Esophagus (tissue), 2 donors: ENCODE measurements around the gene EEF1AKMT4. TPM values are rescaled to one million over a fixed set of nuclear protein-coding genes. Genes with fewer than 3 reads are reported as not detected.

Experiments
- H3K27ac ChIP-seq, 2 donors: one replicate each; pipeline ENCODE4 v1.5.1; 2013; ENCODE audit warnings: low read depth in 2 of 2, mild to moderate bottlenecking in 2 of 2, inconsistent platforms in 1 of 2, low read length in 1 of 2, moderate library complexity in 1 of 2
- H3K27me3 ChIP-seq, 2 donors: one replicate each; pipeline ENCODE4 v1.6.1; 2013; ENCODE audit warnings: low read length in 2 of 2, control low read depth in 1 of 2, mild to moderate bottlenecking in 1 of 2; ENCODE audit not compliant: insufficient read depth in 2 of 2, control insufficient read depth in 1 of 2
- H3K36me3 ChIP-seq, 2 donors: one replicate each; pipeline ENCODE4 v1.6.1; 2013; ENCODE audit warnings: low read length in 1 of 2; ENCODE audit not compliant: control insufficient read depth in 2 of 2, insufficient read depth in 2 of 2
- H3K4me1 ChIP-seq, 2 donors: one replicate each; pipeline ENCODE4 v1.6.1; 2013; ENCODE audit warnings: low read length in 1 of 2; ENCODE audit not compliant: control insufficient read depth in 2 of 2, insufficient read depth in 2 of 2
- H3K4me3 ChIP-seq, 2 donors: one replicate each; pipeline ENCODE4 v1.5.1; 2013; ENCODE audit warnings: low read length in 2 of 2, mild to moderate bottlenecking in 2 of 2, low read depth in 1 of 2, moderate library complexity in 1 of 2
- H3K9me3 ChIP-seq, 2 donors: one replicate each; pipeline ENCODE4 v1.6.1; 2013; ENCODE audit warnings: mild to moderate bottlenecking in 2 of 2, low read depth in 1 of 2, low read length in 1 of 2, moderate library complexity in 1 of 2; ENCODE audit not compliant: control insufficient read depth in 2 of 2, insufficient read depth in 1 of 2
- WGBS, 2 donors: extraction: QIAGEN DNeasy Blood & Tissue Kit; methylation state at CpG; one replicate each; pipeline ENCODE4 v1.1.7; 2013; 5-methylcytosine and 5-hydroxymethylcytosine counted together
- polyA plus RNA-seq, 2 donors: library from polyadenylated mRNA; stranded (reverse); fragments of 200-250 nt; gene quantifications; one replicate each; pipeline ENCODE4 v1.2.3, GENCODE V29; 2013
- donor health status: healthy with polysubstance abuse.
- donor health status: Bipolar disorder and iron deficiency.

Gene EEF1AKMT4
- polyA plus RNA-seq, 2 donors, result 3.5 to 8.6 TPM

GRCh38 chr3:184234671-184235380, 14.6 kb upstream of the EEF1AKMT4 start:
- H3K27me3 ChIP-seq, result peaks cover 0 to 15% of the 10 kb centered on the region in 2 donors

GRCh38 chr3:184235381-184236032, 14.0 kb upstream of the EEF1AKMT4 start:
- Histone ChIP-seq H3K27me3 (peaks cover 0 to 8% of the 10 kb centered on the region in 2 donors), H3K36me3 (no peaks in the 10 kb centered on the region), H3K27ac (no peak overlapping the region), H3K9me3 (no peaks in the 10 kb centered on the region), H3K4me1 (peaks cover 0 to 10% of the 10 kb centered on the region in 2 donors), H3K4me3 (no peak overlapping the region)
- WGBS, 2 donors, result 82 to 88% methylated on average over 4 of the region's 4 CpGs

More at GRCh38 chr3:184234671-184235380, 14.6 kb upstream of the EEF1AKMT4 start:
- H3K4me1 ChIP-seq, result peaks cover 0 to 14% of the 10 kb centered on the region in 2 donors
- no peaks in the 10 kb centered on the region for H3K36me3 ChIP-seq
- no peak overlapping the region for H3K27ac ChIP-seq
- 80 to 81% methylated on average over 19 of the region's 19 CpGs for WGBS, 2 donors
- no peak overlapping the region for H3K4me3 ChIP-seq
- no peaks in the 10 kb centered on the region for H3K9me3 ChIP-seq

- Histone ChIP-seq H3K36me3 (no peaks in the 10 kb centered on the region), H3K9me3 (no peaks in the 10 kb centered on the region), H3K27me3 (peaks cover 0 to 3% of the 10 kb centered on the region in 2 donors)
Measured at GRCh38 chr3:184236033-184236410, 13.4 kb upstream of the EEF1AKMT4 start.

DNA sequence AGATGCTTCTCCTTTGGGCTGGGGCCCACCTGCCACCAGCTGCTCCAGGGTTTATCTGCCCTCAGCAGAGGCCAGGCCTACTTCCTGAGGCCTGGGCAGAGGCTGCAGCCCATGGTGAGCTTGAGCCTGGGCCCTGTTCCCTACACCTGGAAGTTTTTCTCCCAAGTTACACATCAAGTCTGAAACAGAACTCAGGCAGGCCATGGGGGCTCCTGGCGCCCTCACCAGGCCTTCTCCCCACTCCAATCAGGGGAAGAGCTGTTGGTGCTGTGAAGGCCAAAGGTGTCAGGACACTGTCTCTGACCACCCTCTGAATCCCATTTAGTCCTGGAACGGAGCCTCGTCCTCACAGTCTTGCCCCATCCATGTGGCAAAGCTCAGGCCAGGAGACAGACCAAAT, 12.8 kb upstream of the EEF1AKMT4 start:
- H3K27ac ChIP-seq, result no peak overlapping the region
- no peaks in the 10 kb centered on the region for H3K9me3 ChIP-seq
- no peaks in the 10 kb centered on the region for H3K36me3 ChIP-seq
- H3K4me3 ChIP-seq, result no peak overlapping the region
- peaks cover 1 to 12% of the 10 kb centered on the region in 2 donors for H3K4me1 ChIP-seq
- 75 to 91% methylated on average over 3 of the region's 3 CpGs for WGBS, 2 donors
- no peaks in the 10 kb centered on the region for H3K27me3 ChIP-seq

More at GRCh38 chr3:184236033-184236410, 13.4 kb upstream of the EEF1AKMT4 start:
- WGBS, 2 donors, result 74 to 76% methylated on average over 14 of the region's 14 CpGs
- Histone ChIP-seq H3K4me3 (no peak overlapping the region), H3K27ac (no peak overlapping the region), H3K4me1 (peaks cover 0 to 6% of the 10 kb centered on the region in 2 donors)

DNA sequence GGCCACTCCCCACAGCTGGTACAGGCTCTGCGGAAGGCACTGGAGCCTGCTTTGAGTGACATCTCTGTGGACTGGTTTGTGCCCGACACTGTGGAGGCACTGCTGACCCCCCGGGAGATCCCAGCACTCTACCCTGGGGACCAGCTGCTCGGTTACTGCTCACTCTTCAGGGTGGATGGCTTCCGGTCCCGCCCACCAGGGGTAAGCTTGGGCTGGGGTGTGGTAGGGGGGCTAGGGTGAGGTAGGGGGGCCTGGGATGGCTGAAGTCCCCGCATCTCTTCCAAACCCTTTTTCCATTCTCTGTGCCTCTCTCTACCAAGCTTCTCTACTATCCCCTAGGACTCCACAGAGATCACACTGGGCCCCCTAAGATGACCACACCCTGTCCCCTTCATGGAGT, 12.3 kb upstream of the EEF1AKMT4 start:
- no peaks in the 10 kb centered on the region for H3K27me3 ChIP-seq
- H3K4me3 ChIP-seq, result no peak overlapping the region
- H3K9me3 ChIP-seq, result no peaks in the 10 kb centered on the region
- no peak overlapping the region for H3K27ac ChIP-seq
- WGBS, 2 donors, result 82 to 90% methylated on average over 7 of the region's 7 CpGs
- H3K4me1 ChIP-seq, result peaks cover 4 to 16% of the 10 kb centered on the region in 2 donors
- peaks cover 0 to 1% of the 10 kb centered on the region in 2 donors for H3K36me3 ChIP-seq

DNA sequence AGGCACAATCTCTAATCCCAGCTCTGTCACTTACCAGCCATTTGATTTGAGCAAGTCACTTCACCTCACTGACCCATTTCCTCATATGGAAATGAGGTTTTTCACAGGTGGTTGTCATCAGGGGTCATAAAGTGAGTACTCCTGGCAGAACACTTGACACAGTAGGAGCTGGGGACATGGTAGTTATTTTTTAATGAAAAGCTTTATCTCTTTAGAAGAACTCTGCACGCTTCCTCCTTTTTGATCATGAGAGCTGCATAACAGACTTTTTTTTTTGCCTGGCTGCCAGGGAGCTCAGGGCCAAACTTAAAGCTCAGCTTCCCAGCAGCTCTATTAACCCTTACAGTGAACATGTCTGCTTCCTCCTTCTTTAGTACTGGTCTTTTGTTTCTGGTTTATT, 11.7 kb upstream of the EEF1AKMT4 start:
- no peaks in the 10 kb centered on the region for H3K27me3 ChIP-seq
- H3K4me3 ChIP-seq, result no peak overlapping the region
- H3K9me3 ChIP-seq, result no peaks in the 10 kb centered on the region
- peaks cover 4 to 16% of the 10 kb centered on the region in 2 donors for H3K4me1 ChIP-seq
- H3K27ac ChIP-seq, result no peak overlapping the region
- 29 to 38% methylated on average over 1 of the region's 1 CpG for WGBS, 2 donors
- H3K36me3 ChIP-seq, result peaks cover 0 to 7% of the 10 kb centered on the region in 2 donors

- WGBS, 2 donors, result 72 to 79% methylated on average over 13 of the region's 13 CpGs
- H3K4me3 ChIP-seq, result no peak overlapping the region
- no peaks in the 10 kb centered on the region for H3K9me3 ChIP-seq
- H3K27ac ChIP-seq, result no peak overlapping the region
- H3K4me1 ChIP-seq, result peaks cover 4 to 16% of the 10 kb centered on the region in 2 donors
- no peaks in the 10 kb centered on the region for H3K27me3 ChIP-seq
- H3K36me3 ChIP-seq, result peaks cover 0 to 10% of the 10 kb centered on the region in 2 donors
Measured at GRCh38 chr3:184238246-184238818, 11.1 kb upstream of the EEF1AKMT4 start.

GRCh38 chr3:184239221-184239620, 10.3 kb upstream of the EEF1AKMT4 start:
- Histone ChIP-seq H3K27ac (no peak overlapping the region), H3K9me3 (no peaks in the 10 kb centered on the region), H3K4me3 (no peak overlapping the region), H3K4me1 (peaks cover 4 to 13% of the 10 kb centered on the region in 2 donors), H3K27me3 (no peaks in the 10 kb centered on the region), H3K36me3 (peaks cover 4 to 17% of the 10 kb centered on the region in 2 donors)
- WGBS, 2 donors, result 92 to 98% methylated on average over 8 of the region's 8 CpGs

DNA sequence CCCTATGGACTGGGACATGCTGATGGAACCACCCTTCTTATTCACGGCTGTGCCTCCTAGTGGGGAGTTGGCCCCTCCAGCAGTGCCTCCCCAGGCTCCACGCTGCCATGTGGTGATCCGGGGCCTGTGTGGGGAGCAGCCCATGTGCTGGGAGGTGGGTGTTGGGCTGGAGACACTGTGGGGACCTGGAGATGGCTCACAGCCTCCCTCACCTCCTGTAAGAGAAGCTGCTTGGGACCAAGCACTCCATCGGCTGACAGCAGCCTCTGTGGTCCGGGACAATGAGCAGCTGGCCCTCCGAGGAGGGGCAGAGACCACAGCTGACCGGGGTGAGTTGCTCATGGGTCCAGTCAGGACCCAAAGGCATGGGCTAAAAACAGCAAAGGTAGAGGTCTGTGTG, 9.8 kb upstream of the EEF1AKMT4 start:
- Histone ChIP-seq H3K27ac (no peak overlapping the region), H3K4me1 (peaks cover 4 to 10% of the 10 kb centered on the region in 2 donors), H3K36me3 (peaks cover 5 to 19% of the 10 kb centered on the region in 2 donors), H3K4me3 (no peak overlapping the region), H3K9me3 (no peaks in the 10 kb centered on the region), H3K27me3 (no peaks in the 10 kb centered on the region)
- WGBS, 2 donors, result 82% methylated on average over 7 of the region's 7 CpGs
